B cell (primary cell): Measurements from ENCODE around the gene RABL3.

Experiments
- CTCF ChIP-seq: fragments of 200-600 bp; IDR thresholded peaks from one replicate; pipeline ENCODE4 v1.8.0; 2022; ENCODE audit warnings: antibody characterized with exemption, mild to moderate bottlenecking
- EZH2 ChIP-seq: IDR thresholded peaks from 2 replicates; pipeline ENCODE4 v1.6.1; 2012; ENCODE audit warnings: borderline replicate concordance, low read depth, mild to moderate bottlenecking, moderate library complexity, low read length; ENCODE audit not compliant: insufficient read depth, poor library complexity, severe bottlenecking

- no peak for TF ChIP-seq CTCF
- no peak for TF ChIP-seq EZH2
These were observed 105.4 kb downstream of the RABL3 start for GRCh38 chr3:120636795-120637401.
